ENCODE measurements around the gene ZSCAN12.

ZSCAN12 gene

DNA sequence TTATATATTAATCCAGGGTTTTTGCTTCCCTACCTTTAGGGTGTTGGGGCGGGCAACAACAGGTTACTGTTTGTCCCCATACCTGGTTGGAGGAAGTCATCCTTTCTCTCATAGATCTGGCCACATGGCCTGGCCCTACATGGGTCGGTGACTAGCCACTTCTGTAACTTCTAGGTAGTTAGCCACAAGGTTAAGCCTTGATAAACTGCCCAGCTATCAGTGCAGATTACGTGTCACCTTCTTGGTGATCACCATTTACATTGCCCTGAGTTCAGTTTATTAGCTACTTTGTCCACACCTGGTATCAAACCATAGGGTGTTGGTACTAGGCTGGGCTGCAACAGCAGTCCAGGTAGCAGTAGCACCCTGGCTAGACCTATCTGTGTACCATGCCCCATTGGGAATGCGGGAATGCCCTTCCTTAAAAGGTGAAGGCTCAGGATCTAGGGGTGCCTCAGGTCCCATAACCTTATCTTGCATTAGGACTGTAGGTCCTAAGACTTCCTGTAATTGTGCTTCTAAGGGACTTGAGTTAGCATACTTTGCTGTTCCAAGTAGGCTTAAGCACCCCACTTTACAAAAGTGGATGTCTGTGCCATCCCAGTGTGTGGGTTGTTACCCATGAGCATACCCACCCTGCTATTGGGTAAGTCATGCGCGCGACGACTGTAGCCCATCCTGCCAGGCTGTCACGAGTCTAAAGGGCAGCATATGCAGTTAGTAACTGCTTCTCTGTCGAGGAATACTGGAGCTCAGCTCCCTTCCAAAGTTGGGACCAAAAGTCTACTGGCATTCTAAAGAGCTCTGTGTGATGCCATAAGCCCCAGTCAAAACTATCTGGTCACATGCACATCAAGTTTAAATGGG is 44.6 kb downstream of the ZSCAN12 start:
- Mint-ChIP-seq H3K27ac (peak overlapping the region; percentile 87), H3K9me3 (no peaks in the 10 kb centered on the region), H3K27me3 (no peaks in the 10 kb centered on the region), H3K4me3 (peak overlapping the region; percentile 82), H3K36me3 (ENCODE audit: low read depth) (peaks cover 17% of the 10 kb centered on the region), H3K4me1 (ENCODE audit: low read depth) (peaks cover 69% of the 10 kb centered on the region)
- intact Hi-C loops (cut with micrococcal nuclease), result loop anchor here (5.0 to 10.0 kb wide), 2 partner anchors 103 to 450 kb away; partner anchors contain the start of gene ZKSCAN4

DNA sequence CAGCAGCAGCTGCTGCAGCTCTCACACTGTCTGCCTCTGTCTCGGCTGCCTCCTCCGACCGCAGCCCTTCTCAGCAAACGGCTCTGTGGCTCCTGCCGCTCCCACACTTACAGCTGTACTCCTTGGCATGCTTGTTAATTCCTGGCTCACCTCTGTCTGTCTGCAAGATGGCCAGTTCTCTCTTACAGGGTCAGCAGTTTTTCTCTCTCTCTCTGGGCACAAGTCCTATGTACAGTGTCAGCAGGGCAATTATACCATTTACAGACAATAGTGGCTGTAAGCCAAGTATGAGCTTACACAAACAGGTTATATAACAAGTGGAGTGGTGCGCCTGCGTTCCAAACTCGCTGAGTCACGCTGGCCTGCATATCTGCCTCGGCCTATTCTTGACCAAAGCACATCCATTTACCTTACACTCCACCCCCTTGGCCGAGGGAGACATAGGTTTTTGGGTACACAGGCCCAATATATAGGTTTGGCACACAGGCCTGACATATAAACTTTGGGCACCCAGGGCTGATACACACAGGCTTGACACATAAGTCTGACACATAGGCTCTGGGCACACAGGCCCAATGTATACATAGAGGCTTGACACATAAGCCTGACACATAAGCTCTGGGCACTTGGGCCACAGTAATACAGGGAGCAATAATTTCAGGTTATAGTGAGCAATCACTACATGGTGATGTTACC is 45.4 kb downstream of the ZSCAN12 start:
- Mint-ChIP-seq H3K4me1 (ENCODE audit: low read depth) (peaks cover 75% of the 10 kb centered on the region), H3K4me3 (no peak overlapping the region), H3K27me3 (no peaks in the 10 kb centered on the region), H3K36me3 (ENCODE audit: low read depth) (peaks cover 15% of the 10 kb centered on the region), H3K27ac (no peak overlapping the region), H3K9me3 (no peaks in the 10 kb centered on the region)
- intact Hi-C loops (cut with micrococcal nuclease), result loop anchor here (5.0 to 10.0 kb wide), 2 partner anchors 102 to 449 kb away; partner anchors contain the start of gene ZKSCAN4

DNA sequence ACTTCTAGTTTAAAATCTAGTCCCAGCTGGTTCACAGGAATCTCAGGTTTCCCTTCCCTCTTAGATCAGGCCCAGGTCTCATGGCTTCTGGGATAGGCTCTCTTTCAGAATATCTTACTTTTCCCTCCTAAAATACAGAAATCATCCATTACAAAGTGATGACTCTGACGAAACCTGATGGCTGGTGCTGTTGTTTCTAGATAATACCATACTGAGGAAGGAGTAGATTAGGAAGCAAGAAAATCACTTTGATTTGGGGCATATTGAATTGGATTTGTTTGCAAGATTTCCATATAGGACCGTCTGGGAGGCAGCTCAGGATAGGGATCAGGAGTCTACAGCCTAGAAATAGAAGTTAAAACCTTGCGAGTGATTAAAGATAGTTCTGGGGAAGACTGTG is 46.2 kb downstream of the ZSCAN12 start:
- peaks cover 15% of the 10 kb centered on the region for H3K36me3 Mint-ChIP-seq (ENCODE audit: low read depth)
- no peaks in the 10 kb centered on the region for H3K27me3 Mint-ChIP-seq
- no peak overlapping the region for H3K27ac Mint-ChIP-seq
- no peaks in the 10 kb centered on the region for H3K9me3 Mint-ChIP-seq
- peaks cover 75% of the 10 kb centered on the region for H3K4me1 Mint-ChIP-seq (ENCODE audit: low read depth)
- intact Hi-C loops (cut with micrococcal nuclease), result loop anchor here (5.0 to 10.0 kb wide), 2 partner anchors 101 to 449 kb away; partner anchors contain the start of gene ZKSCAN4
- no peak overlapping the region for H3K4me3 Mint-ChIP-seq

DNA sequence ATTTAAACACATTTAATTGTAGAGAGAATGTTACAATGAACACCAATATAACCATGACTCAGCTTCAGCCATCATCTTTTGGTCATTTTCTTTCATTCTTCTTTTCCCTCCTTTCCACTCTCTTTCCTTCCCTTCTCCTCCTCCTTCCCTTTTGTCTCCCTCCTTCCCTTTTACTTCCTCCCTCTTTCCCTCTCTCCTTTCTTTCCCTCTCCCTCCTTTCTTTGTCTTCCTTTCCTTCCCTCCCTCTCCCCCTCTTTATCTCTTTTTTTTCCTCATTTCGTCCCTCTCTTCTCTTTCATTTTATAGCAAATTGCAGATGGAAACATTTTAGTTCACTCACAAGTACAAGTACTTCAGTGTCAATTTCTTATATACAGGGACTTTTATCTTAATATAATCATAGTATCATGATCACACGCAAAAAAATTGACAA is 48.0 kb downstream of the ZSCAN12 start:
- peaks cover 3% of the 10 kb centered on the region for H3K27me3 Mint-ChIP-seq
- intact Hi-C loops (cut with micrococcal nuclease), result loop anchor here (2.0 to 10.0 kb wide), 3 partner anchors 17 to 447 kb away; partner anchors contain the start of gene ZKSCAN4
- H3K36me3 Mint-ChIP-seq (ENCODE audit: low read depth), result peaks cover 15% of the 10 kb centered on the region
- peaks cover 63% of the 10 kb centered on the region for H3K4me1 Mint-ChIP-seq (ENCODE audit: low read depth)
- no peaks in the 10 kb centered on the region for H3K9me3 Mint-ChIP-seq
- H3K4me3 Mint-ChIP-seq, result peak overlapping the region; percentile 100
- H3K27ac Mint-ChIP-seq, result peak overlapping the region; percentile 61

DNA sequence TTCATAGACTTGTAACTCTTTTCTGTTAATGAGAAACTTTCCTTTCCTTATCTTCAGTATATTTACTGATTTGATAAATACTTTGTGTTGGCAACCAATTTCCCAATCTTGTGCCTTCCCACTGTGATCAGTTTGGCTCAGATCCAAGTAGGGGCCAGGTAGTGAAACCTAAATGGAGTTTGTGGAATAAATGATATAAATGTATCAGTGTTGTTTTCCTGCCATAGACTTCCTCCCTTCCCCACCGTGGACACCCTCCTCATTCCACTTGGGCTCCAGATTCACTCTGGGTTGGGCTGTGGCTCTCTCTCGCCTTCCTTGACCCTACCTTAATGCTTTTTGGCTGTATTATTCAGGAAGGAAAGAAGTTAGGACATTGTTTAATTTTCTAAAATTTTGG is 48.5 kb downstream of the ZSCAN12 start:
- intact Hi-C loops (cut with micrococcal nuclease), result loop anchor here (2.0 to 10.0 kb wide), 3 partner anchors 16 to 446 kb away; partner anchors contain the start of gene ZKSCAN4
- Mint-ChIP-seq H3K36me3 (ENCODE audit: low read depth) (peaks cover 15% of the 10 kb centered on the region), H3K9me3 (no peaks in the 10 kb centered on the region), H3K4me3 (peak overlapping the region; percentile 100), H3K4me1 (ENCODE audit: low read depth) (peaks cover 59% of the 10 kb centered on the region), H3K27me3 (peaks cover 3% of the 10 kb centered on the region), H3K27ac (peak overlapping the region; percentile 61)

DNA sequence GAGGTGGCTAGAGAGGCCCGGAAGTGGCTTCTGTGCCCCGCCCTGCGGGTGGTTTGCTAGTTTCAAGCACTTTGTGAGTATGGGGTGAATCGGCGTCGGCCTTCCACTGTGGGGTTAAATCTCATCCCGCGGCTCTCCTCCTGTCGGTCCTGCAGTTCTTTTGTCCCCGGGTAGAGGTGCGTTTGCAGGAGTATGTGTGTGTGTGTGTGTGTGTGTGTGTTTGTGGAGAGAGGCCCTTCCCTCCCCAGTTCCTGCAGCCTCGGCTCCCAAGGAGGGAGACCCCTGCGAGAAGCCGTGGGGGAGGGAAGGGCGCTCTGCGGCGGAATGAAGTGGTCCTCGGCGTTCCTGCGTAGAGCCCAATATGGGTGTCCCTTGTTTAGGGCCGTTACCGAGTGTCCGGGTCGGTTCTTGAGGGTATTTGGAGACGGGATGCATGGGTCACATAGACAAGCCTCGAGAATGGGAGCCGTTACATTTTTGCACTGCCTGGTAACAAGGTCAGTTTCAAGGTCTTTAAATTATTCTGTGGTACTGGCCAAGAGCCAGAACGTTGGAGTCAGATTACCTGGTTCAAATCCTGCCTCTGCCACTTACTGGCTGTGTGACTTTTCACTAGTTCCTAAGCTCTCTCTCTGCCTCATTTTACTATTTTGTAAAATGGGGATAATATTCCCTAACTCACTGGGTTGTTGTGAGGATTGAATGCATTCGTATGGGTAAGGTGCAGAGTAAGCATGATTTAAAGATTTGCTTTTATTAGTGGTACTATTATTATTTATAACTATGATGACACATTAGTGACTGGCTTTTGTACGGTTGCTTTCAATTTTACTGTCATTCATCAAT is 49.4 kb downstream of the ZSCAN12 start, which contains the start of gene ZKSCAN3:
TSS of gene ZKSCAN3 (plus strand) at position 56 of the 846 bp plus-strand sequence. CDS start 9,640 bp downstream, outside the sequence.
- intact Hi-C loops (cut with micrococcal nuclease), result loop anchor here (2.0 to 10.0 kb wide), 4 partner anchors 15 to 445 kb away; partner anchors contain the start of genes PGBD1 and ZKSCAN4
- Mint-ChIP-seq H3K4me3 (peak within 1 kb of the TSS; percentile 100), H3K9me3 (no peaks in the 10 kb centered on the region), H3K27me3 (peaks cover 3% of the 10 kb centered on the region), H3K4me1 (ENCODE audit: low read depth) (peaks cover 49% of the 10 kb centered on the region), H3K27ac (peak within 1 kb of the TSS; percentile 100), H3K36me3 (ENCODE audit: low read depth) (peaks cover 15% of the 10 kb centered on the region)

DNA sequence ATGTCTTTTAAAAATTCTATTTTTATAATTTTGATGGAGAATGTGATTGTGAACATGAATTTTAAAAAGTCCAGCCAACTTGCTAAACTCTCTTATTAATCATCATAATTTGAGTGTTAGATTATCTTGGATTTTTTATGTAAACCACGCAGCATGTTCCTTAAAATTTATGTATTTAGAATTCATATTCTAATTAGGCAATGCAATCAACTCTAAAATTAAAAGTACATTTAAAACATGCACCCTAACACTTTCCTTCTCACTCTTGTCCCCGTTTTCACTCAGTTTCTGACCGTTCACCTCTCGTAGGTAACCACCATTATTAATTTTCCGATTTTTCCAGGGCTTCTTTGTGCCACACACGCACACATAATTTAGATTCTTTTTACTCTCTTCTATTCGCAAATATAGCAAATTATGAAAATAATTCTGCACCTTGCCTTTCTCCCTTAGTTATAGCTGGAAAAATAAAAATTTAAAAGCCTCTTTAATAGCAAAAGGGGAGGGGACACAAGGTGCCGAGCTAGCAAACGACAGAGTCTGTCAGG is 50.1 kb downstream of the ZSCAN12 start:
- peak overlapping the region; percentile 100 for H3K4me3 Mint-ChIP-seq
- peaks cover 3% of the 10 kb centered on the region for H3K27me3 Mint-ChIP-seq
- H3K9me3 Mint-ChIP-seq, result no peaks in the 10 kb centered on the region
- H3K27ac Mint-ChIP-seq, result peak overlapping the region; percentile 100
- intact Hi-C loops (cut with micrococcal nuclease), result loop anchor here (5.0 kb wide), 1 partner anchor 67 kb away; the partner anchor contains the start of gene PGBD1
- H3K4me1 Mint-ChIP-seq (ENCODE audit: low read depth), result peaks cover 44% of the 10 kb centered on the region
- peaks cover 15% of the 10 kb centered on the region for H3K36me3 Mint-ChIP-seq (ENCODE audit: low read depth)

DNA sequence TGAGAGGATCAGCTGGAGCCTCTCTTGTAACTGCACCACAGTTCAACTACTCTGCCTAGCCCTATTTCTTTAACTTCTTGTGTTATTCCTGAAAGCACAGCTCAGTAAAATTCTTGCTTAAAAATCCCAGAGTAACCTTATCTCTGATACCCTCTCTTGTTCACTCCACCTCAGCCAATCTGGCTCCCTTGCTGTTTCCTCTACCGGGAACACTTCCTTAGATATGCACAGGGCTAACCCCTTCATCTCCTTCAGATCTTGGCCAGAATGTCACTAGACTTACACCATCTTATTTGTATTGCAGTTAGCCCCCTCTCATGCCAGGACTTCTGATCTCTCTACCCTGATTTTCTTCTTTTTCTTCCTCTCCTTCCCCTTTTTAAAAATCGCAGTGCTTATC is 52.4 kb downstream of the ZSCAN12 start:
- peaks cover 23% of the 10 kb centered on the region for H3K4me1 Mint-ChIP-seq (ENCODE audit: low read depth)
- peaks cover 3% of the 10 kb centered on the region for H3K27me3 Mint-ChIP-seq
- intact Hi-C loops (cut with micrococcal nuclease), result loop anchor here (5.0 kb wide), 1 partner anchor 65 kb away; the partner anchor contains the start of gene PGBD1
- H3K27ac Mint-ChIP-seq, result no peak overlapping the region
- peaks cover 10% of the 10 kb centered on the region for H3K36me3 Mint-ChIP-seq (ENCODE audit: low read depth)
- no peaks in the 10 kb centered on the region for H3K9me3 Mint-ChIP-seq
- no peak overlapping the region for H3K4me3 Mint-ChIP-seq

DNA sequence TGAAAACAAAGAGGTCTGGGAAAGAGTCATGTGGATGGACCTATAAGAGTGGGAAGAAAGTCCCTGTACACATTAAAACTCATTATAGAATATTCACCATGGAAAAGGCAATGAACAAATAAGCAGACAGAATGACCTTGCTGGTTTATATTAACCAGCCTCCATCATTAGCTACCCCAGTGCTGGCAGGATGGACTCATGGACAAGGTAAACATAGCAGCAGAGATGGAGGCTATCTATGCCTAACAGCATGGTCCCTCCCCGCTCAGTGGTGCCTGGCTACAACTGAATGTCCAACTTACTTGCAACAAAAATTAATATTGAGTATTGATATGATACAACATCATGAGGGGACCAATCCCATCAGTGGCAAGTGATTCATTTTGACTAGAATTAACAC is 54.3 kb downstream of the ZSCAN12 start:
- peaks cover 9% of the 10 kb centered on the region for H3K36me3 Mint-ChIP-seq (ENCODE audit: low read depth)
- no peak overlapping the region for H3K27ac Mint-ChIP-seq
- intact Hi-C loops (cut with micrococcal nuclease), result loop anchor here (5.0 kb wide), 1 partner anchor 63 kb away; the partner anchor contains the start of gene PGBD1
- peaks cover 3% of the 10 kb centered on the region for H3K27me3 Mint-ChIP-seq
- H3K4me1 Mint-ChIP-seq (ENCODE audit: low read depth), result peaks cover 7% of the 10 kb centered on the region
- H3K4me3 Mint-ChIP-seq, result no peak overlapping the region
- H3K9me3 Mint-ChIP-seq, result peaks cover 15% of the 10 kb centered on the region

DNA sequence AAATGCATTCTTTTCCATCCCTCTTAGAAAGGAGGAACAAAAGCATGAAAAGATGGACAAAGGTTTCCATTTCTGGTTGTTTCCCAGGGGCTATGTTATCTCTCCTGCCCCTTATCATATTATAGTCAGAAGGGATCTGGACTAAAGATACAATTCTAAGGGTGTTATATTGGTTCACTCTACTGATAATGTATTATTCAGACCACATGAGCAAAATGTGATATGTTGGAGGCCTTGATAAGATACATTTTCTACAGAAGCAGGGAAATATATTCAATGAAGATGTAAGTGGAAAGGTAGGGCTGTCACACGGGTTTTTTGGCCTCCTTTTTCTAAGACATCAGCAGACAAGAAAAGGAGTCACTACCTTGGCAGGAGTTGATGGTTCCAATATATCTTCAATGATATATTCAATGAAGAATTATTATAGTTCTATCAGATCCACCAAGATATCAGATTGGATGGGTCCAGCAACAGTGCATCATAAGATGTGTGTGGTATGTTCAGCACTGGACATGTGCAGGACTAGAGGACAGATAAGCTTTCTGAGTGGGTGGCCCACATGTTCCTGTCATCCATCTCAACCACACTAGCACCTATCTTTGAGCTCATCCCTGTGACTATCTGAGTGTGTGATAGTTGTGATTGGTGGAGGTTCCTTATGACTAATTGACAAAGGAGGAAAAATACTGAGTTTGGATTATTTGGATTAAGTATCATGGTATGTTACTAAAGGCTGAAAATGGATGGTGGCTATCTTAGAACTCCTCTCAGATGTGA is 55.5 kb downstream of the ZSCAN12 start:
- Mint-ChIP-seq H3K36me3 (ENCODE audit: low read depth) (no peaks in the 10 kb centered on the region), H3K9me3 (peaks cover 20% of the 10 kb centered on the region), H3K4me3 (no peak overlapping the region), H3K4me1 (ENCODE audit: low read depth) (no peaks in the 10 kb centered on the region), H3K27ac (no peak overlapping the region), H3K27me3 (peaks cover 3% of the 10 kb centered on the region)
- intact Hi-C loops (cut with micrococcal nuclease), result no loop called here

DNA sequence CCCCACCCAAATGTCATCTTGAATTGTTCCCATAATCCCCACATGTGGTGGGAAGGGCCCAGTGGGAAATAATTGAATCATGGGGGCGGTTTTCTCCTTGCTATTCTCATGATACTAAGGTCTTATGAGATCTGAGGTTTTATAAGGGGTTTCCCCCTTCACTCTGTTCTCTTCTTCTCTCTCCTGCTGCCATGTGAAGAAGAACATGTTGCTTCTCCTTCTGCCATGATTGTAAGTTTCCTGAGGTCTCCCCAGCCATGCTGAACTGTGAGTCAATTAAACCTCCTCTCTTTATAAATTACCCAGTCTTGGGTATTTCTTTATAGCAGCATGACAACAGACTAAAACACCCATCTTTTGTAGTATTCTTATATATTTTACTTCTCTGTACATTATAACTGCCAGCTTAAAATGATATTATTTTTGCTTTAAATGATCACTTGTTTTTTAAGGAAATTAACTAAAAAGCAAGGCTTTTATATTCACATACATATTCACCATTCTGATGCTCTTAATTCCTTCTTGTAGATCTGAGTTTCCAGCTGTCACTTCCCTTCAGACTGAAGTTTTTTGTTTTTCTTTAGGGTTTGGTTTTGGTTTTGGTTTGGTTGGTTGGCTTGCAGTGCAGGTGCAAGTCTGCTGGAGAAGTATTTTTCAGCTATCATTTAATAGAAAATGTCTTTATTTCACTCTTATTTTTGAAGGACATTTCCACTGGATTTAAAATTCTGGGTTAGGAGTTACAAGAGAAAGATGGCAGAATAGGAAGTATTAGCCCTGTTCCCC is 59.0 kb downstream of the ZSCAN12 start:
- Mint-ChIP-seq H3K27me3 (no peaks in the 10 kb centered on the region), H3K27ac (no peak overlapping the region), H3K4me3 (no peak overlapping the region), H3K9me3 (peaks cover 20% of the 10 kb centered on the region), H3K36me3 (ENCODE audit: low read depth) (no peaks in the 10 kb centered on the region), H3K4me1 (ENCODE audit: low read depth) (no peaks in the 10 kb centered on the region)
- intact Hi-C loops (cut with micrococcal nuclease), result no loop called here

DNA sequence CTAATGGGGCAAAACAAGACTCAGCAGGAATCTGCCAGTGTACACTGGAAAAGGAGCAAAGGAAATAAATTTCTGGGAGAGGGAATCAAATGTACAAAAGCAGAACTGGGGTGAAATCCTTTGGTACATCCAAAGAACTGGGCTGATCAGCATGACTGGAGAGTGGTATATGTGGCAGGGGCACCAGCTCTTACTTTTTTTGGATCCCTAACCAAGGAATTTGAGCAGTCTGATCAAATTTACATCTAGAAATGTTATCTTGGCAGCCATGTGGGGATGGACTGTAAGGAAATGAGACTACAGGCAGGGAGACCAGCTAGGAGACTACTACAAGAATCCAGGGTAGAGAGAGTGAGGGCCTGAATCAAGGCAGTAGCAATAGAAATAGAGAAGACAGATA is 62.4 kb downstream of the ZSCAN12 start:
- H3K9me3 Mint-ChIP-seq, result peaks cover 35% of the 10 kb centered on the region
- peaks cover 25% of the 10 kb centered on the region for H3K4me1 Mint-ChIP-seq (ENCODE audit: low read depth)
- peaks cover 2% of the 10 kb centered on the region for H3K27me3 Mint-ChIP-seq
- intact Hi-C loops (cut with micrococcal nuclease), result loop anchor here (5.0 kb wide), 1 partner anchor 70 kb away; the partner anchor contains the start of gene ZSCAN26
- no peaks in the 10 kb centered on the region for H3K36me3 Mint-ChIP-seq (ENCODE audit: low read depth)
- no peak overlapping the region for H3K4me3 Mint-ChIP-seq
- H3K27ac Mint-ChIP-seq, result no peak overlapping the region
